ENCODE measurements around the gene TSTD2.

TSTD2 gene

GRCh38 chr9:97632985-97633858 is at the start of gene TSTD2, which contains the start of gene NCBP1:
TSS of gene TSTD2 (minus strand) at chr9:97633368. CDS start at chr9:97627562, 5,806 bp downstream.
TSS of gene NCBP1 (plus strand) at chr9:97633821. CDS start at chr9:97633882, 61 bp downstream.
- DNase-seq, result peak; percentile 98

GRCh38 chr9:97682242-97682641 is 49.1 kb upstream of the TSTD2 start:
- DNase-seq, result no peak

GRCh38 chr9:97675655-97676054 is 42.5 kb upstream of the TSTD2 start:
- no peak for DNase-seq

- no peak for DNase-seq
Observed at GRCh38 chr9:97673922-97674321, 40.8 kb upstream of the TSTD2 start.

- no peak for DNase-seq
Observed at GRCh38 chr9:97672403-97672802, 39.2 kb upstream of the TSTD2 start.

- no peak for DNase-seq
Observed at GRCh38 chr9:97670586-97670985, 37.4 kb upstream of the TSTD2 start.

- DNase-seq, result no peak
Observed at GRCh38 chr9:97668485-97668884, 35.3 kb upstream of the TSTD2 start.

GRCh38 chr9:97666907-97667686 is 33.9 kb upstream of the TSTD2 start:
- peak; percentile 85 to 89 for DNase-seq

GRCh38 chr9:97665742-97666141 is 32.6 kb upstream of the TSTD2 start:
- DNase-seq, result no peak

- DNase-seq, result no peak
Observed at GRCh38 chr9:97660847-97661246, 27.7 kb upstream of the TSTD2 start.

GRCh38 chr9:97660340-97660739 is 27.2 kb upstream of the TSTD2 start:
- DNase-seq, result peak; percentile 18 to 56

- DNase-seq, result no peak
Observed at GRCh38 chr9:97659771-97660170, 26.6 kb upstream of the TSTD2 start.

GRCh38 chr9:97658707-97659106 is 25.5 kb upstream of the TSTD2 start:
- no peak for DNase-seq

- DNase-seq, result no peak
Observed at GRCh38 chr9:97651646-97652045, 18.5 kb upstream of the TSTD2 start.

GRCh38 chr9:97647996-97648395 is 14.8 kb upstream of the TSTD2 start:
- DNase-seq, result no peak

- DNase-seq, result no peak
Observed at GRCh38 chr9:97645720-97646119, 12.6 kb upstream of the TSTD2 start.

GRCh38 chr9:97640325-97640724 is 7.2 kb upstream of the TSTD2 start:
- DNase-seq, result no peak

GRCh38 chr9:97638666-97639065 is 5.5 kb upstream of the TSTD2 start:
- DNase-seq, result peak in 1 of 2 experiments; percentile 15

GRCh38 chr9:97636903-97637302 is 3.7 kb upstream of the TSTD2 start:
- peak; percentile 7 to 29 for DNase-seq

GRCh38 chr9:97635026-97635425 is 1.9 kb upstream of the TSTD2 start:
- no peak for DNase-seq

GRCh38 chr9:97633859-97634490 is 807 bp upstream of the TSTD2 start:
- DNase-seq, result peak in 1 of 2 experiments; percentile 13

- peak; percentile 60 to 81 for DNase-seq
Observed at GRCh38 chr9:97632248-97632984, 752 bp downstream of the TSTD2 start.

GRCh38 chr9:97630591-97630990 is 2.6 kb downstream of the TSTD2 start:
- no peak for DNase-seq

Measured in Kasumi-1 (cell line).